PC-9 (cell line): ENCODE measurements around the gene NCOA3.

Experiments
- EZH2 ChIP-seq: fragments of 200-600 bp; sonication (generic); IDR thresholded peaks from 2 replicates; pipeline ENCODE4 v1.8.0; 2017; ENCODE audit warnings: antibody characterized with exemption, low read depth
- TF ChIP-seq, protein P1 (sequence below): fragments of 200-600 bp; sonication (generic); conservative IDR thresholded peaks from 2 replicates; pipeline ENCODE4 v1.6.1; 2017; ENCODE audit warnings: mixed run types, antibody characterized with exemption, mild to moderate bottlenecking, moderate library complexity

DNA sequence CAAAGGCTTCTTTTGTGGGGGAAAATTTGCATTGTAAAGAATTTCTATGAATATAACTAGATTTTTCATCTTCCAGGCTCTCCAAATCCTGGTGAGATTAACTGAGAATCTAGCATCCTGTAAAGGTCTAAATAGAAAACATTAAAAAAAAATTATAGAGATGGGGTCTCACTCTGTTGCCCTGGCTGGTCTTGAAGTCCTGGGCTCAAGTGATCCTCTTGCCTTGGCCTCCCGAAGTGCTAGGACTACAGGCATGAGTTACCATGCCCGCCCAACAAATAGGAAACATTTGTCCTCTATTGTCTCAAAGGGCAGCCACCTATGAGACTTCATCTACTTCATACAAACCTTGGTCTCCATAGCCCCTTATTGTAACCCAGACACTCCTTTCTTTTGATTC lies 25.2 kb upstream of the NCOA3 start:
- no peak for TF ChIP-seq EZH2
- TF ChIP-seq, protein P1, sequence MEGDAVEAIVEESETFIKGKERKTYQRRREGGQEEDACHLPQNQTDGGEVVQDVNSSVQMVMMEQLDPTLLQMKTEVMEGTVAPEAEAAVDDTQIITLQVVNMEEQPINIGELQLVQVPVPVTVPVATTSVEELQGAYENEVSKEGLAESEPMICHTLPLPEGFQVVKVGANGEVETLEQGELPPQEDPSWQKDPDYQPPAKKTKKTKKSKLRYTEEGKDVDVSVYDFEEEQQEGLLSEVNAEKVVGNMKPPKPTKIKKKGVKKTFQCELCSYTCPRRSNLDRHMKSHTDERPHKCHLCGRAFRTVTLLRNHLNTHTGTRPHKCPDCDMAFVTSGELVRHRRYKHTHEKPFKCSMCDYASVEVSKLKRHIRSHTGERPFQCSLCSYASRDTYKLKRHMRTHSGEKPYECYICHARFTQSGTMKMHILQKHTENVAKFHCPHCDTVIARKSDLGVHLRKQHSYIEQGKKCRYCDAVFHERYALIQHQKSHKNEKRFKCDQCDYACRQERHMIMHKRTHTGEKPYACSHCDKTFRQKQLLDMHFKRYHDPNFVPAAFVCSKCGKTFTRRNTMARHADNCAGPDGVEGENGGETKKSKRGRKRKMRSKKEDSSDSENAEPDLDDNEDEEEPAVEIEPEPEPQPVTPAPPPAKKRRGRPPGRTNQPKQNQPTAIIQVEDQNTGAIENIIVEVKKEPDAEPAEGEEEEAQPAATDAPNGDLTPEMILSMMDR: no peak
